ENCODE results near the gene RMND1. TPM values are rescaled to one million over a fixed set of nuclear protein-coding genes. Genes with fewer than 3 reads are reported as not detected.
A peak's percentile ranks its signal among the peaks of the same experiment; 100 is the strongest.

RMND1 gene
- total and polyA plus RNA-seq, 9 of the 15 experiments (the other 6 are each of a cell fraction or from before 2014, with no cell fraction given): 26.9 to 47.8 (median 36.2) TPM

DNA sequence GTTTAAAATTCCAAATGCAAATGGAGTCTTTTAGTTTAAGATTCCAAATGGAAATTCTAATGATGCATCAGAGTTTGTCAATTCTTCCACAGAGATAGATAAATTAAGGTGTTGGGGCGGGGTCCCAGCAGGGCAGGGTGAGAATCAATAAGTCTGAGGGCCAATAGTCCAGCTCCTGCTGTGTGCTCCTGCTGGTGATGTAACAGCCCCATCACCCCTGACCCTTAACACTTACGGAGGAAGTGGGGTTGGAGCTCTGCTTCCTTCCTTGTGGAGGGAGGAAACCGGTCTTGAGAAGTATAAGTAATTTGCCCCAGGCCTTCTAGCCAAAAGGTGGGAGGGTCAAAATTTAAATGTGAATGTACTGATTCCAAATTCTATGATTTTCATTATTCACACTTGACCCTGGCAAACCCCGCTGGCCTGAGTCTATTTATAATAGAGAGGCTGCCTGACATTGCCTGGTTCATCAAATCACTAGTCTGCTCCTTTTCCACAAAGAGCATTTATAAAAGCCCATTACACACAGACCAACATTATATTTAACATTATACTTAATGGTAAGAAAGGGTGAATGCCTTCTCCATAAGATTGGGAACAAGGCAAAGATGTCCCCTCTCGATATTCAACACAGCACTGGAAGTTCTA is 77.8 kb downstream of the RMND1 start (continued):
- TF ChIP-seq, protein P1, sequence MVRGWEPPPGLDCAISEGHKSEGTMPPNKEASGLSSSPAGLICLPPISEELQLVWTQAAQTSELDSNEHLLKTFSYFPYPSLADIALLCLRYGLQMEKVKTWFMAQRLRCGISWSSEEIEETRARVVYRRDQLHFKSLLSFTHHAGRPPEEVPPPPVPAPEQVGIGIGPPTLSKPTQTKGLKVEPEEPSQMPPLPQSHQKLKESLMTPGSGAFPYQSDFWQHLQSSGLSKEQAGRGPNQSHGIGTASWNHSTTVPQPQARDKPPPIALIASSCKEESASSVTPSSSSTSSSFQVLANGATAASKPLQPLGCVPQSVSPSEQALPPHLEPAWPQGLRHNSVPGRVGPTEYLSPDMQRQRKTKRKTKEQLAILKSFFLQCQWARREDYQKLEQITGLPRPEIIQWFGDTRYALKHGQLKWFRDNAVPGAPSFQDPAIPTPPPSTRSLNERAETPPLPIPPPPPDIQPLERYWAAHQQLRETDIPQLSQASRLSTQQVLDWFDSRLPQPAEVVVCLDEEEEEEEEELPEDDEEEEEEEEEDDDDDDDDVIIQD (CRISPR knock-in tag; IDR thresholded peaks at IDR 0.05): no peak
- TF ChIP-seq NRF1 (conservative IDR thresholded peaks at IDR 0.05 in 1 of 2, IDR thresholded peaks at IDR 0.05 in 1 of 2) (no peak), HOXB6 (CRISPR knock-in tag; IDR thresholded peaks at IDR 0.05; ENCODE audit: borderline replicate concordance) (no peak), ZSCAN32 (CRISPR knock-in tag; IDR thresholded peaks at IDR 0.05) (no peak), FOXK1 (CRISPR knock-in tag; IDR thresholded peaks at IDR 0.05; ENCODE audit: borderline replicate concordance) (no peak), TBL1XR1 (IDR thresholded peaks at IDR 0.05; ENCODE audit: low read length in 2 of 2) (0 out of 4 replicates have a peak, but pooled peaks of 1 of the 2 experiments have one; percentile 13), SMAD1 (IDR thresholded peaks at IDR 0.05; ENCODE audit: low read depth, low read length, partially characterized antibody) (peak; percentile 48), STAT5A (IDR thresholded peaks at IDR 0.05; ENCODE audit: borderline replicate concordance, low read length) (no peak), JUND (IDR thresholded peaks at IDR 0.05; ENCODE audit: borderline replicate concordance, low read depth, low read length) (peak; percentile 56), JUND (tag; IDR thresholded peaks at IDR 0.05; ENCODE audit: borderline replicate concordance, low read depth, low read length) (peak; percentile 52; the same call in 1 of the 3 replicates), CHCHD3 (CRISPR knock-in tag; IDR thresholded peaks at IDR 0.05) (no peak), CBX3 (IDR thresholded peaks at IDR 0.05; ENCODE audit: borderline replicate concordance in 1 of 2, low read length in 2 of 2) (0 out of 3 replicates have a peak, but pooled peaks of 1 of the 2 experiments have one; percentile 6), PRPF4 (IDR thresholded peaks at IDR 0.05; ENCODE audit: insufficient read depth, low read depth, low read length, poor library complexity, severe bottlenecking) (no peak), TAF9B (IDR thresholded peaks at IDR 0.05; ENCODE audit: partially characterized antibody) (no peak), GABPB2 (CRISPR knock-in tag; conservative IDR thresholded peaks at IDR 0.05) (no peak)
- TF ChIP-seq, protein P2, sequence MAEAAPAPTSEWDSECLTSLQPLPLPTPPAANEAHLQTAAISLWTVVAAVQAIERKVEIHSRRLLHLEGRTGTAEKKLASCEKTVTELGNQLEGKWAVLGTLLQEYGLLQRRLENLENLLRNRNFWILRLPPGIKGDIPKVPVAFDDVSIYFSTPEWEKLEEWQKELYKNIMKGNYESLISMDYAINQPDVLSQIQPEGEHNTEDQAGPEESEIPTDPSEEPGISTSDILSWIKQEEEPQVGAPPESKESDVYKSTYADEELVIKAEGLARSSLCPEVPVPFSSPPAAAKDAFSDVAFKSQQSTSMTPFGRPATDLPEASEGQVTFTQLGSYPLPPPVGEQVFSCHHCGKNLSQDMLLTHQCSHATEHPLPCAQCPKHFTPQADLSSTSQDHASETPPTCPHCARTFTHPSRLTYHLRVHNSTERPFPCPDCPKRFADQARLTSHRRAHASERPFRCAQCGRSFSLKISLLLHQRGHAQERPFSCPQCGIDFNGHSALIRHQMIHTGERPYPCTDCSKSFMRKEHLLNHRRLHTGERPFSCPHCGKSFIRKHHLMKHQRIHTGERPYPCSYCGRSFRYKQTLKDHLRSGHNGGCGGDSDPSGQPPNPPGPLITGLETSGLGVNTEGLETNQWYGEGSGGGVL (CRISPR knock-in tag; IDR thresholded peaks at IDR 0.05): no peak
- TF ChIP-seq, protein P3, sequence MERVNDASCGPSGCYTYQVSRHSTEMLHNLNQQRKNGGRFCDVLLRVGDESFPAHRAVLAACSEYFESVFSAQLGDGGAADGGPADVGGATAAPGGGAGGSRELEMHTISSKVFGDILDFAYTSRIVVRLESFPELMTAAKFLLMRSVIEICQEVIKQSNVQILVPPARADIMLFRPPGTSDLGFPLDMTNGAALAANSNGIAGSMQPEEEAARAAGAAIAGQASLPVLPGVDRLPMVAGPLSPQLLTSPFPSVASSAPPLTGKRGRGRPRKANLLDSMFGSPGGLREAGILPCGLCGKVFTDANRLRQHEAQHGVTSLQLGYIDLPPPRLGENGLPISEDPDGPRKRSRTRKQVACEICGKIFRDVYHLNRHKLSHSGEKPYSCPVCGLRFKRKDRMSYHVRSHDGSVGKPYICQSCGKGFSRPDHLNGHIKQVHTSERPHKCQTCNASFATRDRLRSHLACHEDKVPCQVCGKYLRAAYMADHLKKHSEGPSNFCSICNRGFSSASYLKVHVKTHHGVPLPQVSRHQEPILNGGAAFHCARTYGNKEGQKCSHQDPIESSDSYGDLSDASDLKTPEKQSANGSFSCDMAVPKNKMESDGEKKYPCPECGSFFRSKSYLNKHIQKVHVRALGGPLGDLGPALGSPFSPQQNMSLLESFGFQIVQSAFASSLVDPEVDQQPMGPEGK (CRISPR knock-in tag; IDR thresholded peaks at IDR 0.05; ENCODE audit: borderline replicate concordance): no peak

Measured in K562 (cell line).